HUDEP-2 (cell line): ENCODE results near the gene SH3D19.

Source experiments
- DNase-seq, 76 experiments: peaks; one replicate each; lab custom pipeline; 2025; ENCODE audit not compliant: unreplicated experiment in 76 of 76; lab: John Stamatoyannopoulos, UW

The SH3D19 gene

DNA sequence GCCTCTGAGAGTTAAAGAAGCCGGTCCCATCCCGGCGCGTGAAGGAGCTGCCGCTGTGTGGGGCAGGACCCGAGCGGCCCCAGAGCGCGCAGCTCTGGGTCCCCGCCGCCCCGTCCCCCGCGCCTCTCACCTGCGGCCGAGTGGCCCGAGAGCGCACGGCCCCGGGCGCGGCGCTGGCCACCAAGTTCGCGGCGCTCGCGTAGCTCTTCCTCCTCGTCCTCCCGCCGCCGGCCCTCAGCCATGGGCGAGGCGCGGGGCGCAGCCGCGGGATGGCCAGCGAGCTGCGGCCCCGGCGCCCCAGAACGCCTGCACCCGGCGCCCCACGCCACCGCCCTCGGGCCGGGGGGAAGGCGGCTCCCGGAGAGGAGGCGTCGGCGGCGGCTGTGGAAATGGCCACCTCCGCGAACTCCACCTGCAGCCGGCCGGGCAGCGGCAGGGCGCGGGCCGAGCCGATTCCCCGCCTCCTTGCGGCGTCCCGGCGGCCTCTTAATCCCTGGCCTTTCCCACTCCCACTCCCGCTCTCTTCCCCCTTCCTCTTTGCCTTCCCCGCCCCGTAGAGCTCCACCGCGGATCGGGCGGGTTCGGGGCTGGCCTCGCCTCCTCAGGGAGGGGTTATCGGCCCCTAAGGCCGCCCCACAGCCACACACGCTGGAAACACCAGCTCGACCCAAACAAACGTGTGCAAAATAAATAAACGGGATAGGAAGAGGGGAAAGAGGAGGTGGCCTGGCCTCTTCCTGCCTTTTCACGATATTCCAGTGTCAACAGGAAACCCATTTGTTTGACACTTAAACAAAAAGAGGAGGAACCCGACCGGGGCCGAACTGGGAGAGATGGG, at the start of gene SH3D19:
Gene SH3D19 (minus strand): TSS at position 495 of the 838 bp plus-strand sequence. CDS start 253 bp downstream, at position 242.
- DNase-seq = no peak

GRCh38 chr4:151362404-151363164, 37.2 kb upstream of the SH3D19 start:
- DNase-seq = peak in 71 of 76 experiments; percentile 3 to 85 (median 54)

- no peak for DNase-seq
These were observed 36.6 kb upstream of the SH3D19 start for GRCh38 chr4:151361966-151362365.

- no peak for DNase-seq
These were observed 35.7 kb upstream of the SH3D19 start for GRCh38 chr4:151361126-151361525.

GRCh38 chr4:151359576-151359975, 34.2 kb upstream of the SH3D19 start:
- DNase-seq = no peak

- no peak for DNase-seq
These were observed 32.9 kb upstream of the SH3D19 start for GRCh38 chr4:151358266-151358665.

GRCh38 chr4:151356510-151356909, 31.1 kb upstream of the SH3D19 start:
- no peak for DNase-seq

DNA sequence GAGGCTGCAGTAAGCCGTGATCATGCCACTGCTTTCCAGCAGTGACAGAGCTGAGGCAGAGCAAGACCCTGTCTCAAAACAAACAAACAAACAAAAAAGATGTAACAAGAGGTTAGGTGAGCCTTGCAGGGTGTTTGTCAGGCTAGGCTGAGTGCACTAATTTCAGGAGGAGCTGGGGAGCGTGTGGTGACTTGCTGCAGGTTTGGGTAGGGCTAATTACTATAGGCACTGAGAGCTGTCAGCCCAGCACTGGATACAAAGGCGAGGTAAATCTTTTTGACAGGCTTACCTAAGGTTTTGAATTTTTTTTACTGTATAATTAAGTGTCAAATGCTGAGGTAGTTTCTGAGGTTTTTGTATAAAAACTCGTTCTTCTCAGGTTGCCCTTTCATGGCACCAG, 29.8 kb upstream of the SH3D19 start:
- DNase-seq = no peak

- DNase-seq = no peak
These were observed 22.3 kb upstream of the SH3D19 start for GRCh38 chr4:151347490-151348235.

- DNase-seq = no peak
These were observed 19.5 kb upstream of the SH3D19 start for GRCh38 chr4:151344948-151345347.

DNA sequence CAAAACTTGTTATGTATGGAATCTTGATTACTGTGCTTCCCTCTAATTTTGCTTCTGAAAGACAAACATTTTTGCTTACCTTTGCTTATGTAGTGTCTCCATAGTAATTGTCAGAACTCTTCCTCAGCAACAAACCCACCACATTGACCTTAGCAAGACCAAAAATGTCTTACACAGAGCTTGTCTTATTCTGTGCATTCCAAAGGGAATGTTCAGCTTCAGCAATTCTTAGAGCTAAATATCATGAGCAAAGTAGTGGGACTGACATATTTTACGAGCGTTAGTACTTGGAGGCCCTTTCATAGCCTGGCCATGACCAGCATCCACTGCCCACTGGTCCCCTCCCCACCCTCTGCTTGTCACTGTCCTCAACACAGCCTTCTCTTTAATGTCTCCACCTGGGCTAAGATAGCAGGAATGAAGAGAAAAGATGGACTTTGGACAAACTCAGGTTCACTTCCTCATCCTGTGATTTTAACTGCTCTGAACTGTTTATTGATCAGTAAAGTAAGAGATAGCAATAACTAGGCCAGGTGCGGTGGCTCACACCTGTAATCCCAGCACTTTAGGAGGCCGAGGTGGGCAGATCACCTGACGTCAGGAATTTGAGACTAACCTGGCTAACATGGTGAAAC, 15.5 kb upstream of the SH3D19 start:
- DNase-seq = no peak

GRCh38 chr4:151339467-151339866, 14.1 kb upstream of the SH3D19 start:
- no peak for DNase-seq

GRCh38 chr4:151331276-151332042, 6.1 kb upstream of the SH3D19 start:
- DNase-seq = no peak

DNA sequence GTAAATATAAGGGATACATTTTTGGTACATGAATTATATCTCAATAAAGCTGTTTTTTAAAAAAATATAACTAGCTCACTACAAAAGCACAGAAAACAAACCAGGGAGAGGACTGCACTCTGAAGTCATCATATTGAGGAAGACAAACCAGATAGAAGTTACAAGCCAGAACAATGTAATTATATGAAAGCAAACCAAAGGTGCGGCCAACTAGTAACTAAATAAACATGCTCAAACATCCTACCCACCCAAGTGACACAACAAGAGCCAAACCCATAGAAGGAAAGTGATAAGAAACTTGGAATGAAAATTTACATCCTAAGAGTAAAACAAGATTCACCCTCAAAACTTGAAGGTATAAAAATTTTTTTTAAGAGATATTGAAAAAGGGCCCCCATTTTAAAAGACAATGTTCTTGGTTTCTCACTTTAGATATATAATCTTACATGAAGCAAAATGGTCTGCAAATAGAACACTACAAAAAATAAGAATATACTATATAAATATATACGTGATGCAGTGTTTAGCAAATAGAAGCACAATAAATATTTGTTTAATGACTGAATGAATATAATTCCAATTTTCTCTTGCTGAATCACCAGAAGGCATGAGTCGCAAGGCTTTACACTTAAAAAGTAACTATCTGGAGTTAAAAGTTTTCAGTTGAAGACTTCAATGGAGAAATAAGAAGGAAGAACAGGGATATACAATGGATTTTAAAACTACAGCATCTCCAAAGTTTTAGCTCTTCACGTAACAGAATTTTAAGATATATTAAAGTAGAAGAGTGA, 4.0 kb upstream of the SH3D19 start:
- no peak for DNase-seq

GRCh38 chr4:151325949-151326246, 493 bp upstream of the SH3D19 start:
- no peak for DNase-seq

DNA sequence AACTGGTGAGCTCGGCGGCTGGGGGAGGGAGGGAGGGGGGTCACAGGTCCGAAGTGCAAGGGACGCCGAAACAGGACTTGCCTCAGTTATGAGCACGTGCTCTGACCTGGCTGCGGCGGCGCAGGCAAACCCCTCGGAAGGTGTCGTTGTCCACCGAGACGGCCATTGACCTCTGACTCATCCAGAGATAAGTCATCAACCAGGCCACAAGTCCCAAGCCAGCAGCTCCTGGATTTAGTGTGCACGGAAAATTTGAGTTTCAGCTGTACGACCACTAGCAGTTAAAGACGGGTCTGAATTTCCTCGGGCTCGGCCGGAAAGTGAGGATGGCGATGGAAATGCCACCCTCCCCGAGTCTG, 674 bp downstream of the SH3D19 start:
- peak in 1 of 76 experiments; percentile 1 for DNase-seq

GRCh38 chr4:151324124-151324751, 1.2 kb downstream of the SH3D19 start:
- no peak for DNase-seq

GRCh38 chr4:151323667-151324066, 1.7 kb downstream of the SH3D19 start:
- DNase-seq = no peak

DNA sequence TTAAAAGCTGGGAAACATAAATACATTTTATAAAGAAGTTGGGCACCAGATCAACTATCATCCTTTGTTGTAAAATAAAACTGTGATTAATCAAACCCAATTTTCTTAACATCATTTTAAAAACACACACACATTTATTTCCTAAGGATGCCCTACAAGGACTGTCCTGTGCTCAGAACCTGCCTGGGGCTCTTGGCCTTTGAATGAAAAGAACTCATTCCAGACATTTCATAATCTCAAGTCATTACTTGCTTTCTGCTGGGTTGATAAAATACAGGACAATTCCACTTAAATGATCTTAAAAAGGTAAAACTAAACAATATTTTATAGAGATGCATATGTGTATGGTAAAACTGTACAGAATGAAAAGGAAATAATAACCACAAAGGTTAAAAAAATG, 2.8 kb downstream of the SH3D19 start:
- no peak for DNase-seq
